GM21367 (cell line): ENCODE data around the gene BAK1.
A peak's percentile ranks its signal among the peaks of the same experiment; 100 is the strongest.

ENCODE experiments used
- ATAC-seq: cut with Tn5 transposase; IDR thresholded peaks from one replicate; pipeline ENCODE4 v1.9.1; 2021; ENCODE audit not compliant: unreplicated experiment

The BAK1 gene

DNA sequence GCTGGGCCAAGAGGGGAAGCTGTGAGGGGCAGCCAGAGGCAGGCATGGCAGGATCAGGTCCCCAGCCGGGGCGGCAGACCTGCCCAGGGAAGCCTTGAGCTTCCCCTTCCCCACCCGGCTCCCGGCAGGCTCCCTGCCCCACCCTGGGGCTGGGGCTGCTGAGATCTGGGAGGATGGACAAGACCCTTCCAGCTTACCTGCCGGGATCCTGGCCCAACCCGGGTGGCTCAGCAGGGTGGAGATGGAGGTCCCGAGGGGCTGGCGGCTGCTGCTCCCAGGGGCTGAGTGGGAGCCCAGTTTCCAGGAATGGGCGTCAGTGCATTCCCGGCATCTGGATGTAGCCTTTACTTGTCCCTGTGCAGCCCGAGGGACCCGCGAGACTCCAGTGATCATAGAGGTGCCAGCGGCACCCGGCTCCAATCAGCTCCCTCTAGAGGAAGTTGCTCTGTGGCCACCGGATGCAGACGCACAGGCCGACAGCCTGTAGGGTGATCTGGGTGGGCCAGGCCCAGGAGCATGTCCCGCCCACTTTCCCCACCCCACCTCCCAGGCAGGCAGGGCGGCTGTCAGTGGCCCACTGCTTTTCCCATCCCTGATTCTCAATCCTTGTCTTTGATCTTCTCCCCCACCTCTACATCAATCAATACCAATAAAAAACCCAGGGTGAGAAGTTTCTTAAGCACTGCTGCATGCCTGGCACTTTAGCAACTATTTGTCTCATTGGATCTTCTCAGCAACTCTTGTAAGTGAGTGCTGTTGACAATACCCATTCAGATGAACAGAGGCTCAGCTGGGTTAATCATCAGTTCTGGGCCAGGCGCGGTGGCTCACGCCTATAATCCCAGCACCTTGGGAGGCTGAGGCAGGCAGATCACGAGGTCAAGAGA is at the start of gene BAK1:
Gene BAK1, minus strand, starts transcription at position 449 of the 887 bp plus-strand sequence. CDS start 2,672 bp downstream, outside the sequence.
- peak; percentile 82 for ATAC-seq

DNA sequence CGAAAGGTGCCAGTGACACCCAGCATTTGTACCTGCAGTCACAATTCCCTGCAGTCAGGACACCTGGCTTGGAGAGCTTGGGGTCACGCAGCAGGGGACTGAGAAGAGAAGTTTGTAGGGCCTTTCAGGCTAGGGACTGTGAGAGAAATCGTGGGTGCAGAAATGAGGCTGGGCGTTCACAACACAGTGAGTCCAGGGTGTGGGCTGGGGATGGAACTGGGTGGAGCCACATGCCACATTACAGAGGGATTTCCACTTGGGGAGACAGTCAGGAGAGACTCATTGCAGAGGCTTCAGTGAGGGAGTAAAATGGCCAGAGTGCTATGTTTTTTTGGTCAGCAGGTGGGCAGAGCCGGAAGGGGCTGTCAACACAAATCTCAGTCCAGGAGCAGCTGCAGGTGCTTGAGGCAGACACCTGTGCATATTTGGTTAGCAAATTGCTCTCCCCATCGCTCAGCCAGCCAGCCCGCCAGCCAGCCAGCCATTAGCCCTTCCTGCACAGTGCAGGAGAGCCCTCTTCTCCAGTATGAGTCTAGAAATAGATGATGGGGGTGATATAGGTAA is 48.4 kb upstream of the BAK1 start:
- no peak for ATAC-seq

DNA sequence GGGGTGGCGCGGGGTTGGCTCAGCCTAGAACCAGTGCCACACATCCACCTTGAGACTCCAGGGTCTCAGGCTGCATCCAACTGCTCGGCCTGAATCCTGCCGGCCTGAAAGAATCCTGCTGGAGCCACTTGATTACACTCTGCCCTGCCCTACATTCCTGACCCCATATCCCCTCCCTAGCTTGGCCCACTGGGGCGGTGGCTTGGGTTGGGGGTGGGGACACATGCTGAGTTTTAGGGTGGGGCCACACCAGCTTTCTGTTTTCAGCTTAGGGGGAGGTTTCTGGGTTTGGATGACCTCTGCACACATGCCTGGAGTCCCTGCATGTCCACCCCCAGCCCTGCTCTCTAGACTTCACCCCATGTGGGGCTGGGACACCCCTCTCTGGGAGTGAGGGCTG is 47.8 kb upstream of the BAK1 start:
- ATAC-seq: no peak

DNA sequence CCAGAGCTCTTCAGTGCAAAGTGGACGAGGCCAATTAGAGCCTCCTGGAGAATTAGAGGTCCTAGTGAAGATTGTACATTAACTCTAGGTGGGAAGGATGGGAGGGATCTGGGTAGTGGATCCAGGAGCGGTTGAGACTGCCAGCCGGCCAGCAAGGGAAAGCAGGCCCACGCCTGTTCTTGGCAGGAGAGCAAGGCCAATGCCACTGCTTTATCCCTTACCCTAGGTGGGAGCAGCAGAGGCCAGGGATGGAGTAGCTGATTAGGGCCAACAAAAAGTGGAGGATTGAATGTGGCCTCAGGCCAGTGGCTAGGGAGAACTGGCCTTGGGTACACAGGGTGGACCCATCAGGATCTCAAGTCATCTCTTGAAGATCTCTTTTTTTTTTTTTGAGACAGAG is 44.8 kb upstream of the BAK1 start:
- ATAC-seq: no peak

DNA sequence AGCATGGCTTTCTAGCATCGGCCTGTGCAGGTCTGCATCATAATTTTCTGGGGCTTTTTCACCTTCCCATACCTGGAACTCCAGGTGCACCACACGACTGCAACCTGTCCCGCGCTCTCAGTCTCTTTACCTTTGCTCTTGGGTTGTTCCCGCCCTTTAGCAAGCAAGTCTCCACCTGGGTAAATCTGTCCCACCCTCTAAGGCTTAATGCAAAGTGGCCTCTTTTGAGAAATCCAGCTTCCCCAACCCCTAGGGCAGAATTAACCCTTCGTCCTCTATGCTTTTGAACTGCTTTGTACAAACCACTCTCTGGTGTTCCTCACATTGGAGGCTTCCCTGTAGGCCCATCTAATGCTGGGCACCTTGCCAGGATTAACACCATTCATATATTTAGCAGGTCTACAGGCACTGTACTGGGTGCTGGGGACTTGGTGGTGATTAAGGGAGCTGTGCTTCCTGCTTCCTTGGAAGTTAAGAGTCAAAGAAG is 43.9 kb upstream of the BAK1 start:
- ATAC-seq: no peak

DNA sequence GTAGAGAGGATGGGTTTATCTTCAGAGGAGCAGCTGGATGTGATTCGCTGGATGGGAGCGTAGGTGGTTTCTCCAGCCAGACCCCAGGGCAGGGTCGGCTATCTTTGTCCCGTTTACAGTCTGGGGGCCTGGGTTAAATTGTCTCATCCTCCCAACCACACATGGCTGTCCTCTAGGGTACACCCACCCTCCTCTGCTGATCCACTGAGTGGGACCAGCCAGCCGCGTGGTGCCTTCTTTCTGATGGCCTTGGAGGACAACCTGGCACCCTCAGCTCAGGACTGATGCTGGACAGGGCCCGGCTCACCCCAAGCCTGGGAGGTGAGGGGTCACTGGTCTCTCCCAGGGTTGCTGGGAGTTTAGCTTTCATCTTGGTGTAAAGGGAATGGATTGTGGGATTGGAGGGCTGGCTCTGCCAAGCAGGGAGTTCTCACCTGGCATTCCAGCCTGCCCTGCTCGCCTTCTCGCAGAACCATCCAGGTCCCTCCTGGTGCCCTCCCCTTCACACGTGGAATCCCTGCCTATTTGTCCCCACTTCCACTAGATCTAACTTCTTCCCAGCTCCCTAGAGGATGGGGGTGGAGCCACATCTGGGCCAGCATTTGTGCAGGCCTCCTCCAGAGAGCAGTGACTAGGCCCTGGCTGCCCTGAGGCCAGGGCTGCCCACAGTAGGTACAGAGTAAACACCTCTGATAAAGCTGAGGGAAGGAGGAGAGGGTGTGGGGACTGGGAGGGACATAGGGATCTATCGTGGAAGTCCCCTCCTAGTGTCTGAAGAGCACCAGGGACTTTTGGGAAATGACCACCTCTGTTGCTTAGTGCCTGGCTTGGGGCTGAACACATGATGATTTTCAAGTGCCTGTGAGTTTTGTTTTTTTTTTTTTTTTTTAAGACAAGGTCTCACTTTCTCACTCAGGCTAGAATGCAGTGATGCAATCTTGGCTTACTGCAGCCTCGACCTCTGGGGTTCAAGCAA is 42.7 kb upstream of the BAK1 start:
- ATAC-seq: no peak

DNA sequence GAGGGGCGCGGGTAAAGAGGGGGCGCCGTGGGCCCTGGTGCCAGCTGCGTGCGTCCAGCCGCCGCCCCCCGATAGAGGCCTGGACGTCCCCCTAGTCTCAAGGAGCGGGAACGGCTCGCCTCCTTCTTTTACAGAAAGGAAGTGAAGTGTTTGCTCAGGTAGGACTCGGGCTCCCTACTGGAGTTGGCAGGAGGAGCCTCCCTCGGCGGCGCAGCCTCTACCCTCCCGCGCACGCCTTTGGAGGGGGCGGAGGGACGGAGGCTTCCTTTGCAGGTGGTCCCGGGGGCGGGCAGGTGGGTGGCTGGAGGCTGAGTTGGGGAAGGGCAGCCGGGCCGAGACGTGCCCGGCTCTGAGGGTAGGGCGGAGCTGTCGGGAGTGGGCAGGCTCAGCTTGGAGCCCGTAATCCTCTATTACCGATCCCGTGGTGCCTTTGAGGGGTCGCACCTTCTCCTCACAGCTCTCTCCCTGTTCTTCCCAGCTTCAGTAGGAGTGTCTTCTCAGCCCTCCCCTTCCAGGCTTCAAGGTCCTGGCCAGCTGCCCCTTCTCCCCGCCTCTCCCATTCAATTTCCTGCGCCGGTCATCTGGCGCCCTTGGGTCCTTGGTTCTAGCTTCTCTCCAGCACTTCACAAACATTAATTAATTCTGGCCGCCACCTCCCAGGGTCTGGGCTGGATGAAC is 41.8 kb upstream of the BAK1 start:
- ATAC-seq: peak; percentile 9

DNA sequence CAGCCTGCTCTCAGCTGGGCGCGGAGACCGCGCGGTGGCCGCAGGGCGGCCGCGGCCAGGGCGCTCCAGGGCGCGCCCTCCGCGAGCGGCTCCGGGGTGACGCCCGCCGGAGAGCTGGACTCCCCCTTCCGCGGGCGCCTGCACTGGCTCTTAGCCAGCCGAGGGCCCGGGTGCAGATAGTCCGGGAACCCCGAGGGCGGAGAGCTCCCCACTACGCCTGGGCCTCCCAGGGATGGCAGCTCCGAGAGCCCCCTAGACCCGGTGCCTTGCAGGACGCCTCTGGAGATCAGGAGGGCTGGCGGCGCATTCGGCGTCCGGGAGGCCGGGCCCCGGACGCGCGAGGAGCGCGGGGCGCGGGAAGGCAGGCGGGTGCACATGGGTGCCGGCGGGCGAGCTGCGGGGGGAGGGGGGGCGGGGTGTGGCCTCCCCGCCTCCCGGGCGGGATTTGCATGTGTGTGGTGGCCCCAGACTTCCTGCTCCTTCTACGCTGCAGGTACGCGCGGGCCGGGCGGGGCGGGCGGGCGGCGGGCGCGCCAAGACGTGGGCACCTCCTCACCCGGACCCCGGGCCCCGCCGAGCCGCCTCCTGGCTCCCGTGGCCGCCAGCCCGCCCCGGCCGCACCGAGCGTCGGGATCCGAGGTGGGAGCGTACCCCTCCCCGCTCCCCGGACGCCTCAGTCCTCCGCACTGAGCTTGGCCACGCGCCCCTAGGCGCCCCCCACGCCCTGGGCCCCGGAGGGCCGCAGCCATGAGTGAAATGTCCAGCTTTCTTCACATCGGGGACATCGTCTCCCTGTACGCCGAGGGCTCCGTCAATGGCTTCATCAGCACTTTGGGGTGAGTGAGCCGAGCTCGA is 41.0 kb upstream of the BAK1 start, which contains the start of gene ITPR3:
Gene ITPR3, plus strand, starts transcription at position 467 of the 855 bp plus-strand sequence. Its CDS starts 281 bp downstream, at position 748.
- peak; percentile 66 for ATAC-seq

DNA sequence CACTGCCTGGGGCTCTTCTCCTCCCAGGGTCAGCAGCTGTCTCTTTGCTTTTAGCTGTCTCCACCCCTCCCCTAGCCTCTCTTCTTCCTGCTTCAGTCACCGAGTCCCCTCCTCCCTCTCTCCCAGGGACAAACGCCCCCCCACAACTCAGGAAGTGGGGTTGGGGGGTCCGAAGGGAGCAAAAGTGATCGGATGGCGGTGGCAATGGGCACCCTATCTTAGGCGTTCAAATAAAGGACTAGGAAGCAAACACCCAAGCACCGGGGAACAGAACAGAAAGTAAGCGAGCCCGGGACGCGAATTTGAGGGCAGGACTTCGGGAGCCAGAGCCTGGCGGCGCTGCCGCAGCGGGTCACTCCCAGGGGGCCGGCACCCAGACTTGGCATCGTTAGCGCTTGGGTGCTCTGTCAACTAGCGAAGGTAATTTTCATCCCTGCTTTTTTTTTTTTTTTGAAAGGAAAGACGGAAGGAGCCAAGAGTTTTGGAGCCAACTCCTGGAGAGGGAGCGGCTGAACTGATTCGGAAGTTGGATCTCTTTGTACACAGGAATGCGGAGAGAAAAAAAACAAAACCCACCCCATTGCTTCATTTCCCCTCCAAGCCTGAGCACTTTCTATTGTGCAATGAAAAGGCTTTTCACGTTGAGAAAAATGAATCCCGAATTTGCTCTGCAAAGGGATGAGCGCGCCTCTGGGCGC is 40.2 kb upstream of the BAK1 start:
- ATAC-seq: no peak

DNA sequence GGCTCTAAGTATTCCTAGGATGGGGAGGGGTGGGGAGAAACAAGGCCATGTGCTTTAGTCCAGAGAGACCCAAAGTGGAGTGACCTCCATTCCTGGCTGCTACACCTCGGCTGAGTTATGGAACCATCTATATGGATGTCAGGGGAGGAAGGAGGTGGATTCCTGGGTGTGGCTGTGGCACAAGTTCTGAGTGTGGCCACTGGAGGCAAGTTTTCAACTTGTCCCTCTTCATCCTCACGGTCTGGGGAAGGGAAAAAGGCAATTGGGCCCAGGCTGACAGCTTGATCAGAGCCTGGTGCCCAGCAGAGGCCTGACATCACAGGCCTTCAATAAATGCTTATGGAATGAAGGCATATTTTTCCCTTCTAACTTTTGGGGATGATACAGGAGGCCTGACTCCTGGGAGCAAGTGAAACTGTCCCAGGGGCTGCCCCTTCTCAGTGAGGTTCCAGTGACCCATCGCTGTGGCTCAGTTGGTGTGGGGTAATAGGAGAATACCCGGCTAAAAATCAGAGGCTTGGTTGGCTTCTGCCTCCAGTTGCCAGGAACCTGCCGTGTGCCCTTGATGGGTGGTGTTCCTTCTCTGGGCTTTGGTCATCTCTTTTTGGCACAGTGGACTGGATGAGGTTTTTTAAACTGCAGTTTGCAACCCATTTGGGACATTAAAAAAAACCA is 39.2 kb upstream of the BAK1 start:
- ATAC-seq: no peak

DNA sequence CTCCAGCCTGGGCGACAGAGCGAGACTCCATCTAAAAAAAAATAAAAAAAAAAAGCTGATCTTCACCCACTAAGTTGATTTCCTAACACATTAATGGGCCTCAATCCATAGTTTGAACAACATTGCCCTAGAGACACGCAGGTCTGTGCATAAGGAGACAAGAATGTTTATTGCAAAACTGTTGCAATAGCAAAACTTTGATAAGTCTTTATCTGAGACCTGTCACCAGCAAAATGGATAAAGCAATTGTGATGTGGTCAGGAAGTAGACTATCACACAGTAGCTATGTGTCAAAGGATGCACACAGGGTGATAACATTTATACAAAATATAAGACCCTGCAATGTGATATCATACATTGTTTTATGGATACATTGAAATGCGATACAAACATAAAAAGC is 36.8 kb upstream of the BAK1 start:
- ATAC-seq: no peak

DNA sequence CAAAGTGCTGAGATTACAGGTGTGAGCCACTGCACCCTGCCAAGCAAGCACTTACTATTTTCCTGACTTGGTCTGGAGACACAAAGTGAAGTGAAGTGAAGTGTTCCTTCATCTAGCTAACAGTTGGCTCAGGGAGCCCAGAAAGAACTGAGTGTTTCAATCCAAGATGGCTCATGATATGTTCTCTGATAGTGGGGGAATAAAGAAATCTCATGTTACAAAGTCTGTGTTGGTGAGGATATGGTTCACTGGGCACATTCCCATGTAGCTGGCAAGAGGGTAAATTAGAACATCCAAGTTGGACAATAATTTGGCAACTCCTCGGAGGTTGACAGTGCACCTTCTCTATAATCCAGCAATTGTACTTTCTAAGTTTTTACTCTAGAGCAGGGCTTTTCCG is 36.0 kb upstream of the BAK1 start:
- no peak for ATAC-seq

DNA sequence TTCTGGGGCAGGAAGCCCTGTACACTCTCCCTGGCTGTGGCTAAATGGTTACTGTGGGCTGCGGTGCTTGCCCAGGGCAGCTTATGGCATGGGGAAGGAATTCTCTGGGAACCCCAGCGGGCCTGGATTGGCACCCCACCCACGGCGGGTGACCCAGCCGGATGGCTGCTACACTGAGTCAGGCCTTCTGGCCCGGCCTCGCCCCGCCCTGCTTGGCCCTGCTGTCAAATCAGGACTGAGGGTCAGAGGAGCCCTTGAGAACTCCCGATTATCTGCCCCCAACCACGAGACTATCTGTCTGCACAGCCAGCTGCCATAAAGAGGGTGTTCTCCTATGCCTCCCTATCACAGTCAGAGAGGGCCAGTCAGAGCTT is 33.7 kb upstream of the BAK1 start:
- ATAC-seq: no peak

DNA sequence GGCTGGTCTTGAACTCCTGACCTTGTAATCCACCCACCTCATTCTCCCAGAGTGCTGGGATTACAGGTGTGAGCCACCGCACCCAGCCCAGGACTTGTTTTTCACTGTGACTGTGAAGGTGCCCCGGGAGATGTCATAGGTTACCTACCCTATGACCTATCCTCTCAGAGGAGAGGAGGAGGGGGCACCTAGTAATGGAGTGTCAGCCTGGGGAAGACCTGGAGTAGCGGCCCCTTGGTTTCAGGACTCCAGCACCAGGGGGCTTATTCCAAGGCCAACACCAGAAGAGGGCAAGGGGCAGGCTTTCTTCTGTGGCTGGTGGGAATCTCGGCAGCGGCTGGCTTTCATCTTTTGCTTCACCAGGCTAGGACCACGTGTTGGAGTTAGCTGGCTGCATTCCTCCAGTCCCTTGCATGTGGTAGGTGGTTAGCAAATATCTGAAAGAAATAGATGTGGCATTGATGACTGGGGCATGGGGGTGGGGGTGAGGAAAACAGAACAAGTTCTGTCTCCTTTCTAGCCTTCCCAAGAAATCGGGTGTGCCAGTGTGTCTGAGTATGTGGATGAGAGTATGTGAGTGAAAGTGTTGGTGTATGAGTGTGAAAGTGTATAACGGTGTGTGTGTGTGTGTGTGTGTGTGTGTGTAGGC is 33.2 kb upstream of the BAK1 start:
- ATAC-seq: no peak

DNA sequence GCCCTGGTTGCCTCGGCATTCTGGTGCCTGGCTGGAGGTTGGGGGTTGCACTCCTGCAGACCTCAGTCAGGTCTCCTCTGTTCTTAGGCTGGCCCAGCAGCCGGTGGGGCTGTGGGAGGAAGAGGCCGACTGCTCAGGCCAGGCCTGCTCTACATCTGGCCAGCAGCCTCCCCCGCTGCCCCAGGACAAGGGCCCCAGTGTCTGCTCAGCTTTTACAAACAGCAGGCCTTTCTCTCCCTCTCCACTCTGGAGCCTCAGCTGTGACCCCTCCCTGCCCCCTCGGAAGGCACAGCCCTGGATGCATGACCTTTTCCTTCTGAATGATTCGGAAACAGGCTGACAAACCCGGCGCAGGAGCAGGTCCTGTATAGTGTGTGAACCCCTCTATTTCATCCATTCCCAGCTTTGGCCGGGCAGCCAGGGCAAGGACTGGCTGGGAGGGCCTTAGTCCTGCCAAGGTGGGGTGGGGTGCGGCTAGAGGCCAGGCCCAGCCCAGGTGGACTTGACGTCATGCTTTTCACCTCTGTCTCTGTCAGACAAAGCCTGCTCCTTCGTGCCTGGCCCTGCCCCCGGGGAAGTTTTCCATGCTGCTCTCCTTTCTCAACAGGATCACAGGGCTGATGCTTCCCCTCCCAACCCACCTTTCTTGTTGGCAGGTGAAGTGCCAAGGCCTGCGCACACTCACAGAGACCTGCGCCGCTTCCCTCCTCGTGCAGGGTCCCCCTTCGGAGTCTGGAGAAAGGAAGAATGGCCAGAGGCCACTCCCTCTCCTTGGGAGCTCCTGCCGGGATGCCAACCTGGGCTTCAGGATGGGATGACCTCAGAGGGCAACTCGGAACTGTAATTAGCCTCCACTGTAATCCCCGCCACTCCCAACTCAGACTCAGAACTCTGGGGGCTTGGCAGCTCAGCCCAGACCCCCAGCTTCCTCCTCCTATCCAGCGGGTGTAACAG is 31.0 kb upstream of the BAK1 start:
- no peak for ATAC-seq

DNA sequence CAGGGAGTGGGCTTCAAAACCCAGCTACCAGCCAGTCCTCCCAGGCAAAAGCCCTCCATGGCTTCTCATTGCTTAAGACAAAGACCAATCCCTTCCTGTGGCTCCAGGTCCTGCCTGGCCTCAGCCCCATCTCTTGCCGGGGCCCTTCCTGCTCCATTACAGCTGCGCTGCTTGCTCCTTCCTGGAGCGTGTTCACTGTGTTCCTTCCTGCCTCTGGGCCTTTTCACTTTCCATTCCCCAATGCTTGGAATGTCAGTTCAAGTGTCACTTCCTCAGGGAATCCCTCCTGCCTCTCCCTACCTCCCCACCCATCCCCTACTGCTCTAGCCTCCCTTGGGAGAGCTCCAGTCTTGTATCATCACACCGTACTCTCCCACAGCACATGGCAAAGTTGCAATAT is 30.0 kb upstream of the BAK1 start:
- no peak for ATAC-seq

DNA sequence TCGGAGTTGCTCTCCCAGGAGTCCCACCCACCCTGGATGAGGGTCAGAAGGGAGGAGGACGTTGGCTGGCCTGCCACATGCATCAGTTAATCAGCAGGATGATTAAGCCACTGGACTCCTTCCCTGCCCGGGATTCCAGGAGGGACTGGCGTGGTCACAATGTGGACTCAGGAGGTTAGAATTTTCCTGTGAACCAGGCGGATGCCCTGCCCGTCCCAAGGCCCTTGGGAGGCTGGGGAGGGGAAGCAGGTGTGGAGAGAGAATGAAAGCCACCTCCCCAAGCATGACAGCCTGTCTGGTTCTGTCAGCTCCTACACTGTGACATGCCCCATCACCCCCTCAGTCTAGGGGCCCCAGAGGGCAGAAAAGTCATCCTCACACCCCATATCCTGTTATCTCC is 29.5 kb upstream of the BAK1 start:
- no peak for ATAC-seq
